ENCODE measurements around the gene BRAF. TPM values are rescaled to one million over a fixed set of nuclear protein-coding genes. Genes with fewer than 3 reads are reported as not detected.

BRAF gene
- total RNA-seq: 43.6 to 44.8 TPM (median 44.6 TPM) in 3 replicates

DNA sequence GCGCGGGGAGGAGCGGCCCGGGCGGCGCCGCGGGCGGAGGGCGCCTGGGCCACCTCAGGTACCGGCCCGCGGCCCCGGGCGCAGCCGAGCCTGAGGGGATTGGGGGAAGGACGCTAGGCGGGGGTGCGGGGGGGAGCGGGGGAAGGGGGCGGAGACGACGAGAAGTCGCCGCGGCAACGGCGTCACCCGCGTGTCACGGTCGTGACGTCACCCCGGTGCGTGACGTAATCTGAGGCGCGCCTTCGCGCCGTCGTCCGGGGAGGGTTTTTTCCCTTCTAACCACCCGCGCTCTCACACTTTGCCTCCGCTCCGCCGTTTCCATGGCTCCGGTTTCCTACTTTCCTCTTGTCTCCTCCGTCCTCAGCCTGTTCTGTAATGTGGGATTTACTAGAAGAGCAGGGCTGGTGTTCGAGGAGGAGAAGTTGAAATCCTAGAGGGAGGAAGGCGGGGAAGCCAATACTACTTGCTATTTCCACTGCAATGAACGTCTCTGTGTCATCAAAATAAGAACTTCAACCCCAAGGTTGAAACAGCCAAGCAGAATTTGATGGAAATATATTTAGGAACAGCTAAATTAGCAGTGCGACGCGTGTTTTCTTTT is at the start of gene BRAF:
Gene BRAF (minus strand): TSS at position 109 of the 601 bp plus-strand sequence. CDS start 226 bp downstream, outside the sequence.
- Mint-ChIP-seq H3K4me1 (peaks cover 2% of the 10 kb centered on the region), H3K27ac (peak within 1 kb of the TSS; percentile 99), H3K9me3 (peaks cover 5% of the 10 kb centered on the region), H3K36me3 (no peaks in the 10 kb centered on the region), H3K4me3 (peak within 1 kb of the TSS; percentile 95), H3K27me3 (ENCODE audit: low read depth) (peaks cover 12% of the 10 kb centered on the region)
- DNase-seq (ENCODE audit: low spot score in 2 of 2, unreplicated experiment in 2 of 2): peak; percentile 85 to 98
- TF ChIP-seq, protein P1, sequence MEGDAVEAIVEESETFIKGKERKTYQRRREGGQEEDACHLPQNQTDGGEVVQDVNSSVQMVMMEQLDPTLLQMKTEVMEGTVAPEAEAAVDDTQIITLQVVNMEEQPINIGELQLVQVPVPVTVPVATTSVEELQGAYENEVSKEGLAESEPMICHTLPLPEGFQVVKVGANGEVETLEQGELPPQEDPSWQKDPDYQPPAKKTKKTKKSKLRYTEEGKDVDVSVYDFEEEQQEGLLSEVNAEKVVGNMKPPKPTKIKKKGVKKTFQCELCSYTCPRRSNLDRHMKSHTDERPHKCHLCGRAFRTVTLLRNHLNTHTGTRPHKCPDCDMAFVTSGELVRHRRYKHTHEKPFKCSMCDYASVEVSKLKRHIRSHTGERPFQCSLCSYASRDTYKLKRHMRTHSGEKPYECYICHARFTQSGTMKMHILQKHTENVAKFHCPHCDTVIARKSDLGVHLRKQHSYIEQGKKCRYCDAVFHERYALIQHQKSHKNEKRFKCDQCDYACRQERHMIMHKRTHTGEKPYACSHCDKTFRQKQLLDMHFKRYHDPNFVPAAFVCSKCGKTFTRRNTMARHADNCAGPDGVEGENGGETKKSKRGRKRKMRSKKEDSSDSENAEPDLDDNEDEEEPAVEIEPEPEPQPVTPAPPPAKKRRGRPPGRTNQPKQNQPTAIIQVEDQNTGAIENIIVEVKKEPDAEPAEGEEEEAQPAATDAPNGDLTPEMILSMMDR (IDR thresholded peaks at IDR 0.05; ENCODE audit: unreplicated experiment): no peak

DNA sequence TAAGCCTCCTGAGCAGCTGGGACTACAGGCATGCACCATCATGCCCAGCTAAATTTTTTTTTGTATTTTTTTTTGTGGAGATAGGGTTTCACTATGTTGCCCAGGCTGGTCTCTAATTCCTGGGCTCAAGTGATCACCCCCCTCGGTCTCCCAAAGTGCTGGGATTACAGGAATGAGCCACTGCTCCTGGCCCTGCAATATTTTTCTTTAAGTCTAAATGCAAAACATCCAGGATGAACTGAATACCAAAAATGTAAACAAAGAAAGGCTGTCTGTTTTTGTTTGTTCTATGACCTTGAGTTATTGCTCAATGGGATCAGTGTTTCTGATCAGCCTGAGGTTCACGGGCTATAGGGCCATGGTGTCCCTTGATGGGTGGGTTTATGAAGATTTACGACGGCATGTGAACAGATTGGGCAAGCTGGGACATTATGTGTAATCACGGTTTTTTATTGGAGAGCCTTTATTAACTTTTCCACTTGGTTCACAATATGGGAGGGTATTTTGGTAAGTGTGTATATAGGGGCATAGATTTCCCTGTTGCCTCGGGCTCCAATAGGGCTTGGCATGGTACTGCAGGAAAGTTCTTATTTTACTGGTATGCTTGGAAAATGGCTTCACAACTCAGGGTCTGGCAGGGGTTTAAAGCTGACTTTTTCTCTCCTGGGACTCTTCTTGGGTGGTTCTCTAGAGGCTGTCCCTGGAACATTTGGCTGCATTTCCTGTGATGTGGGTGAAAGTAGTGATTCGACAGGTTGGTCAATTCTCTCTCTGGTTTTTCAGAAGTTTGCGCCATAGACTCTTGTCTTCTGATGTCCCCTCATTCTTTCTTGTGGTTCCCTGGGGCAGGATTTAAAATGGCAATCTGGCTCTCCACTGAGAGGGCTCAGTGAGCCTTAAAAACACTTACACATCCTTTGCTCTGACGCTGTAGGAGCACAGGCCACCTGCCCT is 48.4 kb upstream of the BRAF start:
- no peak for DNase-seq (ENCODE audit: low spot score in 2 of 2, unreplicated experiment in 2 of 2)
- no peaks in the 10 kb centered on the region for H3K9me3 Mint-ChIP-seq
- H3K4me1 Mint-ChIP-seq: peaks cover 6% of the 10 kb centered on the region
- H3K27ac Mint-ChIP-seq: no peak overlapping the region
- H3K36me3 Mint-ChIP-seq: no peaks in the 10 kb centered on the region
- H3K4me3 Mint-ChIP-seq: no peak overlapping the region
- TF ChIP-seq, protein P1 (IDR thresholded peaks at IDR 0.05; ENCODE audit: unreplicated experiment): no peak
- H3K27me3 Mint-ChIP-seq (ENCODE audit: low read depth): no peaks in the 10 kb centered on the region

DNA sequence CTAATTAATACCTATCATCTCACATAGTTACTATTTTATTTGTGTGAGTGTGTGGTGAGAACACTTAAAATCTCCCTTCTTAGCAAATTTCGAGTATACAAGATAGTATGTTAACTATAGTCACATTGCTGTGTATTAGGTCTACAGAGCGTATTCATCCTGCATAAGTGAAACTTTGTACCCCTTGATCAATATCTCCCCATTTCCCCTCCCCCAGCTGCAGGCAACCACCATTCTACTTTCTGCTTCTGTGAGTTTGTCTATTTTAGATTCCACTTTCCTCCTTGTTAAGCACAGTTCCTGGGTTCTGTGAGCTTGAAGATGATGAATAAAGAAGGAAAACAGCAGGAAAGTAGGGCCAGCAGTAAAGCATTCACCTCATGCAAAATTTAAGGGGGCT is 47.6 kb upstream of the BRAF start:
- no peak overlapping the region for H3K27ac Mint-ChIP-seq
- no peaks in the 10 kb centered on the region for H3K9me3 Mint-ChIP-seq
- no peak overlapping the region for H3K4me3 Mint-ChIP-seq
- no peak for DNase-seq (ENCODE audit: low spot score in 2 of 2, unreplicated experiment in 2 of 2)
- H3K4me1 Mint-ChIP-seq: peaks cover under 1% of the 10 kb centered on the region
- no peaks in the 10 kb centered on the region for H3K27me3 Mint-ChIP-seq (ENCODE audit: low read depth)
- no peaks in the 10 kb centered on the region for H3K36me3 Mint-ChIP-seq
- TF ChIP-seq, protein P1 (IDR thresholded peaks at IDR 0.05; ENCODE audit: unreplicated experiment): no peak

DNA sequence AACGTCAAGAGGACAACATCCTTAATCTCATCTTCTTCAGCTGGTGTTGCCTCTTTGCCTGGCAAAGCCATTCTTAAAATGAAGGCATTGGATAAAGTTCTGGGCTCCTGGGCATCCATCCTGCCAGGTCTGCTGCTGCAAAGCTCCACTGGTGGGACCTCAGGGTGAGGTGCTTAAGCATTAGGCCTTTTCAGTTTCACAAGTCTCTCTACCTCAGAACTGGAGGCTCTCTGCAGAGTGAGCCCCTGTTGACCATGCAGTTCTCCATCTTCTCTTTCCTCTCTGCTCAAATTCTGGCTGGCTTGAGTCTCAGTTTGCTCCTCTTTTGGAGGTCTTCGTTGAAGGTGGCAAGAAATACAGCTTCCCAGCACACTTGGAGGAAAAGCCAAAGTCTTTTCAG is 42.7 kb upstream of the BRAF start:
- Mint-ChIP-seq H3K27me3 (ENCODE audit: low read depth) (no peaks in the 10 kb centered on the region), H3K4me3 (no peak overlapping the region), H3K27ac (no peak overlapping the region), H3K36me3 (no peaks in the 10 kb centered on the region), H3K9me3 (peaks cover under 1% of the 10 kb centered on the region), H3K4me1 (no peaks in the 10 kb centered on the region)
- TF ChIP-seq, protein P1 (IDR thresholded peaks at IDR 0.05; ENCODE audit: unreplicated experiment): no peak
- DNase-seq (ENCODE audit: low spot score in 2 of 2, unreplicated experiment in 2 of 2): no peak

DNA sequence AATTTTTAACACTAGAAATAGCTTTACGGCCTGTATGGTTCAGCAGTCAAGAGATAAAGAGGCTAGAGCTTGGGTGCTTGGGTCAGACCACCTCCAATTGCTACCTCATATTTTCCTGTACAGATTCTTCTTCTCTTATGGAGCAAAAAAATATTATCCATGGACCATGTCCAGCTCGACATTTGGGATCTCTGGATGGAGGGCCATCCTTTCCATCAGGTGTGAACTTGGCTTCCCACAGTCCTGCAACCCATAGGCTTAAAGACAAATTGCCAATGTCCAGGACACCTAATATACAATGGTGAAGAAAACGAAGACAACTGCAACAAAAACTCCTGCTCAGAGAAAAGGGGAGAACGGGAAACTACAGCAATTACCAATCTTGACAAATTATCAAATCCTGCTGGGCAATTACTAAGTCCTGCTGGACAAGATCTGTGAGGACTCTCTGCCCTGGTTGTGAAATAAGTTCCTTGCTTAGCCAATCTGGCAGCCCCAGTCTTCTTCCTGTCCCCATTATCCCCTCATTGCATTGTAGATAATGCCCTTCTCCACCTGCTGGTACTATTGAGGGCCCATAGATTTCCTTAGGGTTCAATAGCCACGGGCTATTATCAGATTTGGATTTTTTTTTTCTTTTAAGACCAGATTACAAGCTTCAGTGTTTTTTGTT is 42.0 kb upstream of the BRAF start:
- TF ChIP-seq, protein P1 (IDR thresholded peaks at IDR 0.05; ENCODE audit: unreplicated experiment): no peak
- H3K4me1 Mint-ChIP-seq: no peaks in the 10 kb centered on the region
- H3K27ac Mint-ChIP-seq: no peak overlapping the region
- no peak for DNase-seq (ENCODE audit: low spot score in 2 of 2, unreplicated experiment in 2 of 2)
- H3K27me3 Mint-ChIP-seq (ENCODE audit: low read depth): no peaks in the 10 kb centered on the region
- no peaks in the 10 kb centered on the region for H3K36me3 Mint-ChIP-seq
- H3K9me3 Mint-ChIP-seq: peaks cover 4% of the 10 kb centered on the region
- H3K4me3 Mint-ChIP-seq: no peak overlapping the region
